ENCODE measurements around the gene DAPK2.

- TF ChIP-seq CTCF (IDR thresholded peaks at IDR 0.05) (no peak), POLR2A (IDR thresholded peaks at IDR 0.05) (no peak)
Measured at GRCh38 chr15:63990454-63990853, 55.8 kb downstream of the DAPK2 start.

Measured in Peyer's patch (tissue), 4 donors.